HepG2 (cell line): ENCODE measurements around the gene ZNRF3. TPM values are rescaled to one million over a fixed set of nuclear protein-coding genes. Genes with fewer than 3 reads are reported as not detected.

Source experiments
- BRCA1 ChIP-seq: sonication (generic); formaldehyde crosslinking; IDR thresholded peaks from 2 replicates; pipeline ENCODE4 v1.4.0; 2020; ENCODE audit warnings: missing genetic modification reagents
- IRF2 ChIP-seq: IDR thresholded peaks from 2 replicates; pipeline ENCODE4 v1.6.1; 2018; ENCODE audit warnings: missing genetic modification reagents, missing compliant biosample characterization
- KMT2A ChIP-seq: sonication (generic); formaldehyde crosslinking; IDR thresholded peaks from 2 replicates; pipeline ENCODE4 v1.4.0; 2020; ENCODE audit warnings: missing genetic modification reagents
- PHF5A ChIP-seq: IDR thresholded peaks from one replicate; pipeline ENCODE4 v1.6.1; 2018; ENCODE audit warnings: low read depth, missing genetic modification reagents; ENCODE audit not compliant: unreplicated experiment
- PHF8 ChIP-seq: sonication (generic); formaldehyde crosslinking; IDR thresholded peaks from 2 replicates; pipeline ENCODE4 v1.5.0; 2020; ENCODE audit warnings: missing genetic modification reagents
- RAD21 ChIP-seq: fragments of 450-650 bp; formaldehyde crosslinking; IDR thresholded peaks from 2 replicates; pipeline ENCODE4 v1.5.0; 2020; ENCODE audit warnings: mild to moderate bottlenecking
- RARA ChIP-seq: IDR thresholded peaks from 2 replicates; pipeline ENCODE4 v1.6.1; 2016; ENCODE audit warnings: missing genetic modification reagents, missing compliant biosample characterization
- SMAD3 ChIP-seq: sonication (generic); formaldehyde crosslinking; IDR thresholded peaks from 2 replicates; pipeline ENCODE4 v1.4.0; 2020; ENCODE audit warnings: missing genetic modification reagents
- SOX6 ChIP-seq, 2 experiments: fragments of 450-650 bp in 1 of 2; sonication (generic) in 1 of 2; formaldehyde crosslinking in 1 of 2; IDR thresholded peaks; 2 replicates each; pipeline versions ENCODE4 v1.4.0 to v1.6.1; 2017 to 2020; ENCODE audit warnings: antibody characterized with exemption in 1 of 2, mild to moderate bottlenecking in 1 of 2, missing genetic modification reagents in 1 of 2
- STAG1 ChIP-seq: sonication (generic); formaldehyde crosslinking; IDR thresholded peaks from 2 replicates; pipeline ENCODE4 v1.4.0; 2020; ENCODE audit warnings: missing genetic modification reagents
- TFE3 ChIP-seq: IDR thresholded peaks from 2 replicates; pipeline ENCODE4 v1.6.1; 2016
- ZBTB34 ChIP-seq: sonication (generic); formaldehyde crosslinking; IDR thresholded peaks from 2 replicates; pipeline ENCODE4 v1.8.0; 2022; ENCODE audit warnings: mild to moderate bottlenecking, missing genetic modification reagents
- ZFP62 ChIP-seq: sonication (generic); formaldehyde crosslinking; IDR thresholded peaks from 2 replicates; pipeline ENCODE4 v1.4.0; 2020; ENCODE audit warnings: missing genetic modification reagents
- ZGPAT ChIP-seq: IDR thresholded peaks from 2 replicates; pipeline ENCODE4 v1.6.1; 2016; ENCODE audit warnings: mild to moderate bottlenecking
- ZKSCAN8 ChIP-seq: IDR thresholded peaks from 2 replicates; pipeline ENCODE4 v1.6.1; 2016; ENCODE audit warnings: borderline replicate concordance, missing genetic modification reagents, missing compliant biosample characterization
- ZNF264 ChIP-seq: sonication (generic); formaldehyde crosslinking; IDR thresholded peaks from 2 replicates; pipeline ENCODE4 v1.4.0; 2020; ENCODE audit warnings: missing genetic modification reagents
- ZNF367 ChIP-seq: sonication (generic); formaldehyde crosslinking; IDR thresholded peaks from 2 replicates; pipeline ENCODE4 v1.4.0; 2020; ENCODE audit warnings: missing genetic modification reagents, borderline replicate concordance
- ZNF501 ChIP-seq: sonication (generic); formaldehyde crosslinking; IDR thresholded peaks from 2 replicates; pipeline ENCODE4 v1.5.1; 2020; ENCODE audit warnings: mild to moderate bottlenecking, moderate library complexity, missing genetic modification reagents
- ZNF614 ChIP-seq: IDR thresholded peaks from 2 replicates; pipeline ENCODE4 v1.6.1; 2018; ENCODE audit warnings: missing biosample characterization, missing genetic modification reagents, inconsistent platforms, borderline replicate concordance
- ZNF652 ChIP-seq: IDR thresholded peaks from 2 replicates; pipeline ENCODE4 v1.6.1; 2016; ENCODE audit warnings: low read depth, borderline replicate concordance
- ZNF660 ChIP-seq: sonication (generic); formaldehyde crosslinking; IDR thresholded peaks from 2 replicates; pipeline ENCODE4 v1.5.1; 2020; ENCODE audit warnings: mild to moderate bottlenecking, low read depth, missing genetic modification reagents, borderline replicate concordance
- ZNF749 ChIP-seq: sonication (generic); formaldehyde crosslinking; IDR thresholded peaks from 2 replicates; pipeline ENCODE4 v1.8.0; 2022; ENCODE audit warnings: mild to moderate bottlenecking, missing genetic modification reagents, moderate library complexity, borderline replicate concordance
- ZNF782 ChIP-seq: sonication (generic); formaldehyde crosslinking; IDR thresholded peaks from 2 replicates; pipeline ENCODE4 v1.4.0; 2020; ENCODE audit warnings: missing genetic modification reagents, mild to moderate bottlenecking, borderline replicate concordance
- ZNF790 ChIP-seq: sonication (generic); formaldehyde crosslinking; IDR thresholded peaks from 2 replicates; pipeline ENCODE4 v1.8.0; 2022; ENCODE audit warnings: missing genetic modification reagents, mild to moderate bottlenecking, borderline replicate concordance
- polyA plus RNA-seq, 8 experiments: library from polyadenylated mRNA; depleted of rRNA in 3 of 8; stranded (reverse) in 7 of 8; unstranded in 1 of 8; fragments of >200 nt; fragmentation: Illumina TruSeq in 4 of 8; extraction: Trizol in 4 of 8; gene quantifications; 2 replicates each; pipeline versions ENCODE4 v1.2.1 to v1.2.3, GENCODE V29; 2011 to 2016; ENCODE audit warnings: low read depth in 4 of 8, missing spikeins in 1 of 8, mixed read lengths in 1 of 8; ENCODE audit not compliant: insufficient read depth in 1 of 8
- total RNA-seq, 5 experiments: library from RNA; depleted of rRNA; stranded (reverse); fragments of >200 nt; fragmentation: Illumina TruSeq; extraction: Trizol; gene quantifications; 2 replicates each; pipeline ENCODE4 v1.2.3, GENCODE V29; 2016; ENCODE audit warnings: low read depth in 1 of 5
- TF ChIP-seq, protein P1 (sequence below): sonication (generic); formaldehyde crosslinking; conservative IDR thresholded peaks from 2 replicates; pipeline ENCODE4 v1.4.0; 2020; ENCODE audit warnings: missing genetic modification reagents

Gene ZNRF3
- total and polyA plus RNA-seq, 2 of the 13 experiments (the other 11 are each of a cell fraction or from before 2014, with no cell fraction given) = 20.3 to 36.7 TPM

DNA sequence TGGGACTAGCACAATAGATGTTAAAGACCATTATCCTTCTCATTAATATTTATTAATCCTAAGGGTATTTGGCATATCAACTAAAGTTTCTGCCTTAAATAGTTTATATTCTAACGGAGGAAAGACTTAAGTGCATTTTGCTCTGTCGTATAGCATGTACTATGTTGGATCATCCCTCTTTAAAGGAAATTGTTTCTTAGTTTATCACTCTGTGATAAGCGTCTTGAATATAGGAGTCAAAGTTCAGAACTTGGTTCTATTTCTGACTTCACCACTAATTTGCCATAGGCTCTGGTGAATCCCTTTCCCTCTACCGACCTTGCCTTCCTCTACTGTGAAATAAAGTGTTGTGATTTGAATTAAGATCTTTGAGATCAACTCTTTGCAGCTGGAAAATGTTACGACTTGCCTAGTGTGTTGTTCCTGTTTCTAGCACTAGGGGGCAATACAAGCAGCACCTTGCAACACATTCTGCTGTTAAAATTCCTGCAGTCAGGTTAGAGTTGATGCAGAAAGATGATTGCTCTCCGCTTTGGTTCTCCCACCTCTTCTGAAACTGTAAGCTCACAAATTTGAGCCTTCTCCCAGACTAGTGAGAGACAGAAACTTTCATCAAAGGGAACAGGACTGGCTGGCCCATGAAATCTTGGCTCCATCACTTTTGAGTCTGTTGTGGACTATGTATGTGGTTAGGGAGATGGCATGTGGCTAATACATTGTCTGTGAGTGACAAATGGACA, 27.8 kb upstream of the ZNRF3 start (continued):
- no peak for TF ChIP-seq TFE3 (CRISPR knock-in tag)
- TF ChIP-seq PHF5A (CRISPR knock-in tag) = no peak
- TF ChIP-seq ZKSCAN8 = peak; percentile 31; the same call in 1 of the 2 replicates
- no peak for TF ChIP-seq SOX6 (IDR thresholded peaks at IDR 0.05)
- peak; percentile 48; the same call in 1 of the 2 replicates for TF ChIP-seq SOX6 (CRISPR knock-in tag; IDR thresholded peaks at IDR 0.05)
- TF ChIP-seq STAG1 (CRISPR knock-in tag) = peak; percentile 98
- no peak for TF ChIP-seq PHF8 (CRISPR knock-in tag)
- peak; percentile 35; the same call in 1 of the 2 replicates for TF ChIP-seq ZFP62 (CRISPR knock-in tag)
- TF ChIP-seq ZNF660 (CRISPR knock-in tag) = no peak
- no peak for TF ChIP-seq ZNF790 (CRISPR knock-in tag)
- no peak for TF ChIP-seq ZBTB34 (CRISPR knock-in tag)
- no peak for TF ChIP-seq ZNF749
- TF ChIP-seq KMT2A (CRISPR knock-in tag) = peak; percentile 45; the same call in 1 of the 2 replicates
- TF ChIP-seq ZNF614 (CRISPR knock-in tag) = 0 out of 2 replicates have a peak, but pooled peaks have one; percentile 60
- no peak for TF ChIP-seq ZNF782 (CRISPR knock-in tag)
- peak; percentile 86 for TF ChIP-seq RAD21
- 0 out of 2 replicates have a peak, but pooled peaks have one; percentile 40 for TF ChIP-seq ZNF264
- no peak for TF ChIP-seq RARA
- TF ChIP-seq, protein P1, sequence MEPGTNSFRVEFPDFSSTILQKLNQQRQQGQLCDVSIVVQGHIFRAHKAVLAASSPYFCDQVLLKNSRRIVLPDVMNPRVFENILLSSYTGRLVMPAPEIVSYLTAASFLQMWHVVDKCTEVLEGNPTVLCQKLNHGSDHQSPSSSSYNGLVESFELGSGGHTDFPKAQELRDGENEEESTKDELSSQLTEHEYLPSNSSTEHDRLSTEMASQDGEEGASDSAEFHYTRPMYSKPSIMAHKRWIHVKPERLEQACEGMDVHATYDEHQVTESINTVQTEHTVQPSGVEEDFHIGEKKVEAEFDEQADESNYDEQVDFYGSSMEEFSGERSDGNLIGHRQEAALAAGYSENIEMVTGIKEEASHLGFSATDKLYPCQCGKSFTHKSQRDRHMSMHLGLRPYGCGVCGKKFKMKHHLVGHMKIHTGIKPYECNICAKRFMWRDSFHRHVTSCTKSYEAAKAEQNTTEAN = 0 out of 2 replicates have a peak, but pooled peaks have one; percentile 44
- TF ChIP-seq BRCA1 (CRISPR knock-in tag) = peak; percentile 77; the same call in 1 of the 2 replicates
- TF ChIP-seq ZGPAT = 0 out of 2 replicates have a peak, but pooled peaks have one; percentile 35
- no peak for TF ChIP-seq ZNF367 (CRISPR knock-in tag)
- TF ChIP-seq IRF2 (CRISPR knock-in tag) = 0 out of 2 replicates have a peak, but pooled peaks have one; percentile 36
- 0 out of 2 replicates have a peak, but pooled peaks have one; percentile 20 for TF ChIP-seq SMAD3 (CRISPR knock-in tag)
- TF ChIP-seq ZNF652 = peak; percentile 15; the same call in 1 of the 2 replicates
- 0 out of 2 replicates have a peak, but pooled peaks have one; percentile 21 for TF ChIP-seq ZNF501 (CRISPR knock-in tag)
